ENCODE measurements around the gene MED13.

DNA sequence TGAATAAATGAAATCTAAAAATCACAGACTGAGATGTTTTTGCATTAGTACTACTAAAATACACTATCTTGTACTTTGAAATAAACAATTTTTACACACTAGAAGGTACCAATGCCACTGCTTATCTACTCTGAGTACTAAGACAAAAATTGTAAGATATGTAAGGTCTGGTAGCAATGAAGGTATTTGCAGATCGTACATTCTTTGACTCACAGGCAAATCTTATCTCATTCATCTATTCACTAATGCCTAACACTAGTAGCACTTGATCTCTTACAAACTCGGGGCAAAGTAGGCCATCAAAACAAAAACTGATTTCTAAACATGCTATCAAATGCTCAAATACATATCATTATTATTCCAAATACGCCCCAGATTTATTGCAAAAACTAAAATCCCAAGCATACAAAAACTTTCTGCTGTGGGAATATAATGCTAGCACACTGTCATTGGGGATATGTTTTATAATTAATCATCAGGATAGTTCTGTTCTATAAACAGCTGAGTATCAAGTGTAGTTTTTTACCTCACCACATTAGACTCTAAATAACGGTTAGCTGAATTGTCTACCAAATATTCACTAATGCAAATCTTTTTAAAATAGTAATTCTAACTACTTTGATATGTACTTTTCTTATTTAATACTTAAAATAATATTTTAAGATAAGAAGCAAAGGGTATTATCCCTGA is 68.0 kb downstream of the MED13 start:
- no peak for TF ChIP-seq RAD21 (IDR thresholded peaks at IDR 0.05; ENCODE audit: low read depth)
- TF ChIP-seq, protein P1, sequence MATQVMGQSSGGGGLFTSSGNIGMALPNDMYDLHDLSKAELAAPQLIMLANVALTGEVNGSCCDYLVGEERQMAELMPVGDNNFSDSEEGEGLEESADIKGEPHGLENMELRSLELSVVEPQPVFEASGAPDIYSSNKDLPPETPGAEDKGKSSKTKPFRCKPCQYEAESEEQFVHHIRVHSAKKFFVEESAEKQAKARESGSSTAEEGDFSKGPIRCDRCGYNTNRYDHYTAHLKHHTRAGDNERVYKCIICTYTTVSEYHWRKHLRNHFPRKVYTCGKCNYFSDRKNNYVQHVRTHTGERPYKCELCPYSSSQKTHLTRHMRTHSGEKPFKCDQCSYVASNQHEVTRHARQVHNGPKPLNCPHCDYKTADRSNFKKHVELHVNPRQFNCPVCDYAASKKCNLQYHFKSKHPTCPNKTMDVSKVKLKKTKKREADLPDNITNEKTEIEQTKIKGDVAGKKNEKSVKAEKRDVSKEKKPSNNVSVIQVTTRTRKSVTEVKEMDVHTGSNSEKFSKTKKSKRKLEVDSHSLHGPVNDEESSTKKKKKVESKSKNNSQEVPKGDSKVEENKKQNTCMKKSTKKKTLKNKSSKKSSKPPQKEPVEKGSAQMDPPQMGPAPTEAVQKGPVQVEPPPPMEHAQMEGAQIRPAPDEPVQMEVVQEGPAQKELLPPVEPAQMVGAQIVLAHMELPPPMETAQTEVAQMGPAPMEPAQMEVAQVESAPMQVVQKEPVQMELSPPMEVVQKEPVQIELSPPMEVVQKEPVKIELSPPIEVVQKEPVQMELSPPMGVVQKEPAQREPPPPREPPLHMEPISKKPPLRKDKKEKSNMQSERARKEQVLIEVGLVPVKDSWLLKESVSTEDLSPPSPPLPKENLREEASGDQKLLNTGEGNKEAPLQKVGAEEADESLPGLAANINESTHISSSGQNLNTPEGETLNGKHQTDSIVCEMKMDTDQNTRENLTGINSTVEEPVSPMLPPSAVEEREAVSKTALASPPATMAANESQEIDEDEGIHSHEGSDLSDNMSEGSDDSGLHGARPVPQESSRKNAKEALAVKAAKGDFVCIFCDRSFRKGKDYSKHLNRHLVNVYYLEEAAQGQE (IDR thresholded peaks at IDR 0.05; ENCODE audit: low read depth) = no peak
- TF ChIP-seq CREB1 (IDR thresholded peaks at IDR 0.05; ENCODE audit: low read depth) = no peak
- TF ChIP-seq TEAD4 (IDR thresholded peaks at IDR 0.05) = no peak

Measured in Ishikawa (cell line).